ENCODE measurements around the gene HSPBP1.

The HSPBP1 gene

DNA sequence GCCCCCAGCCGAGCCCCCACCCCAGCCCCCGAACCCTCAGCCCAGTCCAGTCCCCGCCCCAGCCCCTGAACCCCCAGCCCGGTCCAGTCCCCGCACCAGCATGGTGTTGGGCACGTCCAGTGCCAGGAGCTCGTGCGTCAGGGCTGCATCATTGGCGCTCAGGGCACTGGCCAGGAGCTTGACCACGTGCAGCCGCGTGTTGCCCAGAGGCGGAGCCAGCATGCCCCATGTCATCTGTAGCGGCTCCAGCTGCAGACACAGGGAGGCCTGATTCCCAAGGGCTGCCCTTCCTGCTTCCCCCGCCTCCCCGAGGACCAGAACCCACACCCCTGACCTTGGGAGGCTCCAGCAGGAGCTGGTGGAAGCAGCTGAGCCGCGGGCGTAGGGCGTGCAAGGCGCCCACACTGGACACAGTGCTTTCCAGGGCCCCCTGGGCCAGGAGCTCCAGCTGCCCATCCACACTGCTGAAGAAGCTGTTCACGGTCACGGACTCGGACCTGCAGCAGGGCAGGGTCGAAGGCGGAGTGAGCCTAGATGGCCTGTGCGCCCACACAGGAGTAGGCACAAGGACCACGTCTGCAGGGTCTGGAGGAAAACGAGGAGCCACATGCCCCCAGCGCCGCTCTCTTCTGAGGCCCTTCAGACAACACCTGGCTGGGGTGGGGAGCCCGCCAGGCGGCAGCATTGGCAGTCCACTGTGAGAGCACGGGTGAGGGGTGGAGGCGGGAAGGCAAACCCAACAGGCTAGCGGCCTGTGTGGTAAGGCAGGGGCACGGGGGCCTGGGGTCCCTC is 38.6 kb downstream of the HSPBP1 start:
- no peak overlapping the region for H3K27ac ChIP-seq
- no peak for TF ChIP-seq ZFX (IDR thresholded peaks at IDR 0.05; ENCODE audit: borderline replicate concordance)
- TF ChIP-seq, protein P1, sequence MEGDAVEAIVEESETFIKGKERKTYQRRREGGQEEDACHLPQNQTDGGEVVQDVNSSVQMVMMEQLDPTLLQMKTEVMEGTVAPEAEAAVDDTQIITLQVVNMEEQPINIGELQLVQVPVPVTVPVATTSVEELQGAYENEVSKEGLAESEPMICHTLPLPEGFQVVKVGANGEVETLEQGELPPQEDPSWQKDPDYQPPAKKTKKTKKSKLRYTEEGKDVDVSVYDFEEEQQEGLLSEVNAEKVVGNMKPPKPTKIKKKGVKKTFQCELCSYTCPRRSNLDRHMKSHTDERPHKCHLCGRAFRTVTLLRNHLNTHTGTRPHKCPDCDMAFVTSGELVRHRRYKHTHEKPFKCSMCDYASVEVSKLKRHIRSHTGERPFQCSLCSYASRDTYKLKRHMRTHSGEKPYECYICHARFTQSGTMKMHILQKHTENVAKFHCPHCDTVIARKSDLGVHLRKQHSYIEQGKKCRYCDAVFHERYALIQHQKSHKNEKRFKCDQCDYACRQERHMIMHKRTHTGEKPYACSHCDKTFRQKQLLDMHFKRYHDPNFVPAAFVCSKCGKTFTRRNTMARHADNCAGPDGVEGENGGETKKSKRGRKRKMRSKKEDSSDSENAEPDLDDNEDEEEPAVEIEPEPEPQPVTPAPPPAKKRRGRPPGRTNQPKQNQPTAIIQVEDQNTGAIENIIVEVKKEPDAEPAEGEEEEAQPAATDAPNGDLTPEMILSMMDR (IDR thresholded peaks at IDR 0.05), result no peak

GRCh38 chr19:55240713-55241020 is 39.2 kb downstream of the HSPBP1 start:
- no peak for TF ChIP-seq ZFX (IDR thresholded peaks at IDR 0.05; ENCODE audit: borderline replicate concordance)
- TF ChIP-seq, protein P1 (IDR thresholded peaks at IDR 0.05), result no peak
- no peak overlapping the region for H3K27ac ChIP-seq

DNA sequence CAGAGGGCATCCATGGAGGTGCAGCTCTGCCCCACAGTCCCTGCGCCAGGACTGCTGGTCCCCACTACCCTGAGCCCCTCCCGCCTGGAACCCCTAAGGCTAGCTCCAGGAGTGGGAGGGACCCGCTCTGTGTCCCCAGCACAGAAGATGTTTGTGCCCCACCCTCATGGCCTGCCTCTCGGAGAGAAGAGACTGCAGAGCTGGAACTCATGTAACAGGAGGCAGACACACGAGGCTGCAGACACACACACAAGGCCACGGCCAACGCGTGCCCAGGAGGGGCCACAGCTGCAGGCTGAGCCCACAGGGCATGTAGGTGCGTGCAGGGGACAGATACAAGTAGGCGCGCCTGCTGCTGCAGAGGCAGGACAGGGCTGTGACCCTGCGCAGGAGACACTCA is 40.9 kb downstream of the HSPBP1 start:
- no peak overlapping the region for H3K27ac ChIP-seq
- TF ChIP-seq ZFX (IDR thresholded peaks at IDR 0.05; ENCODE audit: borderline replicate concordance), result no peak
- TF ChIP-seq, protein P1 (IDR thresholded peaks at IDR 0.05), result no peak

DNA sequence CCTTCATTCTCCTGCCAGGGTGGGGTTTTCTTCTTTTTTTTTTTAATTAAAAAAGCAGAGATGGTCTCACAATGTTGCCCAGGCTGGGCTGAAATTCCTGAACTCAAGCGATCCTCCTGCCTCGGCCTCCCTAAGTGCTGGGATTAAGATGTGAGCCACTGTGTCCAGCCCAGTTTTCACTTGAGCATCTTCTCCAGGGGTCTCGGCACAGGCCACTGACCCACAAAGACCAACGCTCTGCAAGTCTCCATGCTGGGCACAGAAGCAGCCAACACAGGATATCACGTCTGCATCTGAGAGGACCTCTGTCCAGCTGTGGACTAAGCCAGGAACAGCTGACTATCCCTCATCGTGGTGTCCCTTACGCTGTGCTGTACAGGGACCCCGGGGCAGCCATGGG is 41.9 kb downstream of the HSPBP1 start:
- TF ChIP-seq ZFX (IDR thresholded peaks at IDR 0.05; ENCODE audit: borderline replicate concordance), result no peak
- TF ChIP-seq, protein P1 (IDR thresholded peaks at IDR 0.05), result no peak
- no peak overlapping the region for H3K27ac ChIP-seq

DNA sequence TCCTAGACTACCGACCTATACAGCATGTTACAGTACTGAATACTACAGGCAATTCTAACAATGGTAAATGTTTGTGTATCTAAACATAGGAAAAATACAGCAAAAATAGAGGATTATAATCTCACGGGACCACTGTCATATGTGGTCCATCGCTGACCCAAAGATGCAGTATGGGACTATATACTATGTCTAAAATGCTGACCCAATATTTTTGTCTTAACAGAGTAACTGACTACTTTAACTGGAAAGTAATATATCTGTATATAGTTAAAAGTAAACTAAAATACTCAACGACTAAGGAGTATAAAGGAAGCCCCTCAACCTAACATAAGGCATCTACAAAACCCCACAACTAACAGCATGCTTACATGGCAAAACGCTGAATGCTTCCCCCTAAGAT is 46.9 kb downstream of the HSPBP1 start:
- no peak overlapping the region for H3K27ac ChIP-seq
- TF ChIP-seq, protein P1 (IDR thresholded peaks at IDR 0.05), result no peak
- TF ChIP-seq ZFX (IDR thresholded peaks at IDR 0.05; ENCODE audit: borderline replicate concordance), result no peak

- TF ChIP-seq ZFX (IDR thresholded peaks at IDR 0.05; ENCODE audit: borderline replicate concordance), result no peak
- TF ChIP-seq, protein P1 (IDR thresholded peaks at IDR 0.05), result no peak
These were observed 47.7 kb downstream of the HSPBP1 start for GRCh38 chr19:55232286-55232602.

GRCh38 chr19:55231391-55232285 is 48.3 kb downstream of the HSPBP1 start:
- TF ChIP-seq ZFX (IDR thresholded peaks at IDR 0.05; ENCODE audit: borderline replicate concordance), result no peak
- TF ChIP-seq, protein P1 (IDR thresholded peaks at IDR 0.05), result no peak
- no peak overlapping the region for H3K27ac ChIP-seq

More at GRCh38 chr19:55232286-55232602, 47.7 kb downstream of the HSPBP1 start:
- H3K27ac ChIP-seq, result no peak overlapping the region

All from 22Rv1 (cell line).